ENCODE data around the gene TAS2R41.

Gene TAS2R41

GRCh38 chr7:143492799-143493739 is 15.4 kb downstream of the TAS2R41 start:
- DNase-seq = no peak

GRCh38 chr7:143493751-143494150 is 16.1 kb downstream of the TAS2R41 start:
- DNase-seq = no peak

- no peak for DNase-seq
Measured at GRCh38 chr7:143494622-143495021, 16.9 kb downstream of the TAS2R41 start.

- no peak for DNase-seq
Measured at GRCh38 chr7:143495851-143496250, 18.2 kb downstream of the TAS2R41 start.

- DNase-seq = no peak
Measured at GRCh38 chr7:143496263-143496662, 18.6 kb downstream of the TAS2R41 start.

GRCh38 chr7:143497008-143497795 is 19.5 kb downstream of the TAS2R41 start:
- DNase-seq = no peak

- no peak for DNase-seq
Measured at GRCh38 chr7:143499246-143499645, 21.6 kb downstream of the TAS2R41 start.

GRCh38 chr7:143499743-143500348 is 22.2 kb downstream of the TAS2R41 start:
- DNase-seq = no peak

- DNase-seq = no peak
Measured at GRCh38 chr7:143503261-143503660, 25.6 kb downstream of the TAS2R41 start.

GRCh38 chr7:143504215-143504936 is 26.7 kb downstream of the TAS2R41 start:
- DNase-seq = no peak

GRCh38 chr7:143504937-143505297 is 27.2 kb downstream of the TAS2R41 start:
- DNase-seq = no peak

GRCh38 chr7:143505838-143506237 is 28.2 kb downstream of the TAS2R41 start:
- DNase-seq = no peak

- DNase-seq = peak in 20 of 56 donors; percentile 3 to 72 (median 22)
Measured at GRCh38 chr7:143507094-143507518, 29.4 kb downstream of the TAS2R41 start.

GRCh38 chr7:143507534-143508055 is 29.9 kb downstream of the TAS2R41 start:
- DNase-seq = no peak

GRCh38 chr7:143510854-143511592 is 33.4 kb downstream of the TAS2R41 start:
- DNase-seq = no peak

- DNase-seq = no peak
Measured at GRCh38 chr7:143511593-143512047, 33.9 kb downstream of the TAS2R41 start.

GRCh38 chr7:143512488-143513340 is 35.0 kb downstream of the TAS2R41 start:
- DNase-seq = no peak

- no peak for DNase-seq
Measured at GRCh38 chr7:143514487-143514886, 36.8 kb downstream of the TAS2R41 start.
